ENCODE measurements around the gene USP49.

Gene USP49

DNA sequence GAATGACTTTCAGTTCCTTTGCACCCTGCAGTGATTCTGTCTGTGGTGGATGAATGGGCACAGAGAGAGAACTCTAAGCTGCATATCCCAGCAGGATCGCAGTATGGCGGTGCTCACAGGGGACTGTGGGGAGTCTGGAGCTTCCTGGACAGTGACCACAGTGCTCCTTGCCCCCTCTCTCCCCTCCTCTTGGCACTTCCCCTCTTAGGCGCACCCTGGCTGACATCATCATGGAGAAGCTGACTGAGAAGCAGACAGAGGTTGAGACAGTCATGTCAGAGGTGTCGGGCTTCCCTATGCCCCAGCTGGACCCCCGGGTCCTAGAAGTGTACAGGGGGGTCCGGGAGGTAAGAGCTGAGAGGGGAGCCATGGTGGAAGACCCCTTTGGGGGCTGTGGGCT lies 34.7 kb upstream of the USP49 start:
- DNase-seq (ENCODE audit: insufficient read length, low spot score) (no peak), FAIRE-seq (no peak)
- no peak for TF ChIP-seq POLR2A (IDR thresholded peaks at IDR 0.05; ENCODE audit: low read depth, low read length)
- no peak for TF ChIP-seq POU2F2 (IDR thresholded peaks at IDR 0.05; ENCODE audit: low read depth, low read length)
- no peak for TF ChIP-seq TAF1 (IDR thresholded peaks at IDR 0.05; ENCODE audit: low read depth, low read length)
- no peak for TF ChIP-seq POLR2AphosphoS5 (IDR thresholded peaks at IDR 0.05; ENCODE audit: low read depth, low read length)
- TF ChIP-seq PAX5 (IDR thresholded peaks at IDR 0.05; ENCODE audit: insufficient read depth, low read length, severe bottlenecking): no peak
- TF ChIP-seq SPI1 (IDR thresholded peaks at IDR 0.05; ENCODE audit: low read depth, low read length): no peak

DNA sequence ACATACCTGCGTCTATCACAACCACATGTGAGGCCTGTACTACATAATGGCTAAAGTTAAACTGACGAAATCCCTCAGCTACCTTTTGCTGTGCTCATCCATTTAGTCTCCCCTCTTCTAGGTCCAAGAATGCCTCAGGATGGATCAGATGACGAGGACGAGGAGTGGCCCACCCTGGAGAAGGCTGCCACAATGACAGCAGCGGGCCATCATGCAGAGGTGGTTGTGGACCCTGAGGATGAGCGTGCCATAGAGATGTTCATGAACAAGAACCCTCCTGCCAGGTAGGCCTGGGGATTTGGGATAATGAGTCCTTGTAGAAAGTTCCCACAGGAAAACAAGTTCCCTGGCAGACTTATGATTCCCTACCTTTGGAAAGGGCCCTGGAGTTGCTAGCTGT lies 32.1 kb upstream of the USP49 start:
- no peak for TF ChIP-seq TAF1 (IDR thresholded peaks at IDR 0.05; ENCODE audit: low read depth, low read length)

DNA sequence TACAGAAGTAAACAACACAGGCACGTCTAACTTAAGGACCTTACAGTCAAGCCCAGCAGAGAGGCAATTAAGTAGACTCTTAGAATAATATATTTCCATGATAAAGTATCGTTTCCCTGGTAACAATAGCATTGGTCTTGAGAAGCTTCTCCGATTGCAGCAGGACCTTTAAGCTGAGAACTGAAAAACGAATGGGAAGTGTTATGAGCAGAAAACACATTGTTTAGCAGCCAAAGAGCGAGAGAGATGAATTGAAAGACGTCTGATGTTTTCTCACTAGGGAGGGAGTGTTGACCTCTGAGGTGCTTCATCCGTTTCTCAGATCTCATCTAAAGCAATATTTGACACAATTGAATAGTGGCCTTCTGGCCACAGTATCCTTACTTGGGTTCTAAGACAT lies 27.0 kb upstream of the USP49 start:
- FAIRE-seq: no peak
- TF ChIP-seq TAF1 (IDR thresholded peaks at IDR 0.05; ENCODE audit: low read depth, low read length): no peak
- TF ChIP-seq SPI1 (IDR thresholded peaks at IDR 0.05; ENCODE audit: low read depth, low read length): no peak
- no peak for TF ChIP-seq PAX5 (IDR thresholded peaks at IDR 0.05; ENCODE audit: insufficient read depth, low read length, severe bottlenecking)
- no peak for TF ChIP-seq POLR2A (IDR thresholded peaks at IDR 0.05; ENCODE audit: low read depth, low read length)
- no peak; the same call in 1 of the 2 replicates for TF ChIP-seq POLR2AphosphoS5 (IDR thresholded peaks at IDR 0.05; ENCODE audit: low read depth, low read length)
- no peak for TF ChIP-seq POU2F2 (IDR thresholded peaks at IDR 0.05; ENCODE audit: low read depth, low read length)
- no peak for DNase-seq (ENCODE audit: insufficient read length, low spot score)

More for the DNA sequence above, 32.1 kb upstream of the USP49 start:
- FAIRE-seq: no peak
- DNase-seq (ENCODE audit: insufficient read length, low spot score): no peak

DNA sequence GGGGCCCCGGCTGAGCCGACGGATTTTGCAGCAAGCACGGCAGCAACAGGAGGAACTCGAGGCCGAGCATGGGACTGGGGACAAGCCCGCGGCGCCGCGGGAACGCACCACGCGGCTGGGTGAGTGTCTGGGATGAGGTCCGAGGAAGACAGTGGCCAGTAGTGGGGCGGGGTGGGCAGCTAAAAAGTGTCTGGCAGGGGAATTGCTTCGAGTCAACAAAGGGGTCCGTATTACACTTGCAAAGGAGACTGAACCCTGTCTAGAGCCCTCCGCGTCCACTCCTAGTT lies 26.5 kb upstream of the USP49 start:
- no peak; the same call in 1 of the 2 replicates for TF ChIP-seq POLR2AphosphoS5 (IDR thresholded peaks at IDR 0.05; ENCODE audit: low read depth, low read length)
- TF ChIP-seq SPI1 (IDR thresholded peaks at IDR 0.05; ENCODE audit: low read depth, low read length): no peak
- TF ChIP-seq POU2F2 (IDR thresholded peaks at IDR 0.05; ENCODE audit: low read depth, low read length): no peak
- TF ChIP-seq PAX5 (IDR thresholded peaks at IDR 0.05; ENCODE audit: insufficient read depth, low read length, severe bottlenecking): no peak
- TF ChIP-seq TAF1 (IDR thresholded peaks at IDR 0.05; ENCODE audit: low read depth, low read length): no peak
- no peak for TF ChIP-seq POLR2A (IDR thresholded peaks at IDR 0.05; ENCODE audit: low read depth, low read length)
- FAIRE-seq (no peak), DNase-seq (ENCODE audit: insufficient read length, low spot score) (no peak)

DNA sequence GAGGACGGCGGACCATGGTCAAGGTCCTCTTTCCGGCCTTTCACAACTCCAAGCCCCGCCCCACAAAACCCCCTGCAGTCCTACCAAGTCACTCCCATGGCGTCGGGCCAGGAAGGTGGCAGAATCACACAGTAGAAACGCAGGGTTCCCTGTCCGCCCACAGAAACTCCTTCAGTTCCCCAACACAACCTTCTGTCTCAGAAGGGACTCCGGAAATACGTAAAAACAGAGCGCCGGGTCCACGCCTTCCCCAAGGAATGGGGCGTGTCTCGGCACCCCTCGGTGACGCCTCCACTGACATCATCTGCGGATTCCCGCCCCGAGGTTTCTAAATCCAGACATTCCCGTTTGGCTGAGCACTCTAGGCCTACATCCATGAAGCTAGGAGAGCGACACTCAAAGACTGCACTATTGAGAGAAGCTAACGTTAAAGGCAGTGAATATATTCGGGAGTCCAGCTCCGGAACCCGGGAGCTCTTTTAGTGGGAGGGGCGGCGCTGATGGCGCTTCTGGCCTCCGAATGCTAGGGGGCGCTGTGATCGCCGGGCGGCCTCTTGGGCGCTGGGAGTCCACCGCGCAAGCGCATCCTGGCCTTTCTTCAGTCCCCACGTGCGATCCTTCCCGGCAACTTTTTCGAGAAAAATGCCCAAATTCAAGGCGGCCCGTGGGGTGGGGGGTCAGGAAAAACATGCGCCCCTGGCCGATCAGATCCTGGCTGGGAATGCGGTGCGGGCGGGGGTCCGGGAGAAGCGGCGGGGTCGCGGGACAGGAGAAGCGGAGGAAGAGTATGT lies 25.9 kb upstream of the USP49 start, which contains the start of the genes BYSL and MED20:
Gene BYSL (plus strand): TSS at position 579 of the 791 bp plus-strand sequence. CDS start 64 bp downstream, at position 643.
Gene MED20 (minus strand): TSS at position 219 of the 791 bp plus-strand sequence. CDS start 121 bp downstream, at position 98.
- TF ChIP-seq POLR2AphosphoS5 (IDR thresholded peaks at IDR 0.05; ENCODE audit: low read depth, low read length) (peak; percentile 35; the same call in 1 of the 2 replicates), SPI1 (IDR thresholded peaks at IDR 0.05; ENCODE audit: low read depth, low read length) (peak; percentile 66), POLR2A (IDR thresholded peaks at IDR 0.05; ENCODE audit: low read depth, low read length) (0 out of 2 replicates have a peak, but pooled peaks have one; percentile 40), PAX5 (IDR thresholded peaks at IDR 0.05; ENCODE audit: insufficient read depth, low read length, severe bottlenecking) (peak; percentile 7), TAF1 (IDR thresholded peaks at IDR 0.05; ENCODE audit: low read depth, low read length) (peak; percentile 52; the same call in 1 of the 2 replicates), POU2F2 (IDR thresholded peaks at IDR 0.05; ENCODE audit: low read depth, low read length) (peak; percentile 20; the same call in 1 of the 2 replicates)
- DNase-seq (ENCODE audit: insufficient read length, low spot score) (peak; percentile 91), FAIRE-seq (peak; percentile 76)

DNA sequence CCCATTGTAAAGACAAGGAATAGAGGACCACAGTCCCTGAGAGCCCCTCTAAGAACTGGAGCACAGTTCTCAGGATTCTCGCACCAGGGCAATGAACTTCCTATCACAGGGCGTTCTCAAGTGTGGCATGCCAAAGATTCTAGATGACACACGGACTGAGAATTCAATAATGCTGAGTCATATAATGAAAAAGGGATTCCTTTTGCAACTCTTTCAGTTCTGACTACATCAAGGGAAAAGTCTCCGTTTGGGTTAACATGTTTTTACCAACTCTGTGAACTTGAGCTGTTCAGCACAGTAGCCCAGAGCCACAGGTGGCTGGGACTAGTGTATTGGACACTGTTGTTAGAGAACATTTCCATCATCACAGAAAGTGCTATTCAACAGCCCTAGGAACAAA lies 22.4 kb upstream of the USP49 start:
- TF ChIP-seq POU2F2 (IDR thresholded peaks at IDR 0.05; ENCODE audit: low read depth, low read length) (no peak), POLR2A (IDR thresholded peaks at IDR 0.05; ENCODE audit: low read depth, low read length) (no peak), POLR2AphosphoS5 (IDR thresholded peaks at IDR 0.05; ENCODE audit: low read depth, low read length) (no peak), PAX5 (IDR thresholded peaks at IDR 0.05; ENCODE audit: insufficient read depth, low read length, severe bottlenecking) (no peak), TAF1 (IDR thresholded peaks at IDR 0.05; ENCODE audit: low read depth, low read length) (no peak), SPI1 (IDR thresholded peaks at IDR 0.05; ENCODE audit: low read depth, low read length) (no peak)
- FAIRE-seq (no peak), DNase-seq (ENCODE audit: insufficient read length, low spot score) (no peak)

DNA sequence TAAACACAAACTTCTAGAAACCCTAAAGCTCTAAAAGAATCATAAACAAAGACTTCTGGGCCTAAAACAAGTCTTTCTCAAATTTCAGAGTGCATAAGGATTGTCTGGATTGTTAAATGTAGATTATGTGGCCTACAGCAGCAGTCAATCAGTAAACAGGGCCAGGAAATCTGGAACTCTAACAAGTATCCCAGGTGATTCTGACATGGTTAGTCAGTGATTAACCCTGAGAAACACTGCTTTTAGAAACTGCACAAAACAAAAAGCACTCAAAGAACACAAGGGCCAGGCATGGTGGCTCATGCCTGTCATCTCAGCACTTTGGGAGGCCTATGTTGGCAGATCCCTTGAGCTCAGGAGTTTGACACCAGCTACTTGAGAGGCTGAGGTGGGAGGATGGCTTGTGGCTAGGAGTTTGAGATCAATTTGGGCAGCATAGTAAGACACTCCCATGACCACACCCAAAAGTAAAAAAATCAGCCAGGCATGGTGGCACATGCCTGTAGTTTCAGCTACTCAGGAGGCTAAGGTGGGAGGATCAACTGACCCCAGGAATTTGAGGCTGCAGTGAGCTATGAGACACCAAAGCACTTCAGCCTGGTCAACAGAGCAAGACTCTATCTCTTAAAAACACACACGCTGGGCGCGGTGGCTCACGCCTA lies 19.8 kb upstream of the USP49 start:
- FAIRE-seq (no peak), DNase-seq (ENCODE audit: insufficient read length, low spot score) (no peak)
- TF ChIP-seq POLR2A (IDR thresholded peaks at IDR 0.05; ENCODE audit: low read depth, low read length) (no peak), POLR2AphosphoS5 (IDR thresholded peaks at IDR 0.05; ENCODE audit: low read depth, low read length) (no peak), SPI1 (IDR thresholded peaks at IDR 0.05; ENCODE audit: low read depth, low read length) (no peak), POU2F2 (IDR thresholded peaks at IDR 0.05; ENCODE audit: low read depth, low read length) (no peak), TAF1 (IDR thresholded peaks at IDR 0.05; ENCODE audit: low read depth, low read length) (no peak), PAX5 (IDR thresholded peaks at IDR 0.05; ENCODE audit: insufficient read depth, low read length, severe bottlenecking) (no peak)

DNA sequence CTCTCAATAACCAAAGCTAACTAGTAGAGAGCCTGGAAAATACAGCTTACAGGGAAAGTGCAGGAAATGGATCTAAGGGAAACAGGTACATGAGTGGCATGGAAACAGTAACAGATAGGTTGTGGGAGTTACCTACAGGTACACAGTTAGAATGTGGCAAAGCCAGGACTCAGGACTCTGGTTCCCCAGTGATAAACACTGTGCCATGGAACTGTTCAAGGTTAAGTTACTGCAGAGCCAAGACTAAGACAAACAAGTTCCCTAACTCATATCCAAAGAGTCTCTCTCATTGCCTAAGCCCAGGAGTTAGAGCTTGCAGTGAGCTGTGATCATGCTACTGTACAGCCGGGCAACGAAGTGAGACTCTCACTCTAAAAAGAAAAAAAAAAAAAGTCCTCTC lies 19.2 kb upstream of the USP49 start:
- FAIRE-seq: no peak
- no peak for DNase-seq (ENCODE audit: insufficient read length, low spot score)
- no peak for TF ChIP-seq TAF1 (IDR thresholded peaks at IDR 0.05; ENCODE audit: low read depth, low read length)
- TF ChIP-seq POU2F2 (IDR thresholded peaks at IDR 0.05; ENCODE audit: low read depth, low read length): no peak
- no peak for TF ChIP-seq POLR2AphosphoS5 (IDR thresholded peaks at IDR 0.05; ENCODE audit: low read depth, low read length)
- no peak for TF ChIP-seq POLR2A (IDR thresholded peaks at IDR 0.05; ENCODE audit: low read depth, low read length)
- TF ChIP-seq SPI1 (IDR thresholded peaks at IDR 0.05; ENCODE audit: low read depth, low read length): no peak
- no peak for TF ChIP-seq PAX5 (IDR thresholded peaks at IDR 0.05; ENCODE audit: insufficient read depth, low read length, severe bottlenecking)

DNA sequence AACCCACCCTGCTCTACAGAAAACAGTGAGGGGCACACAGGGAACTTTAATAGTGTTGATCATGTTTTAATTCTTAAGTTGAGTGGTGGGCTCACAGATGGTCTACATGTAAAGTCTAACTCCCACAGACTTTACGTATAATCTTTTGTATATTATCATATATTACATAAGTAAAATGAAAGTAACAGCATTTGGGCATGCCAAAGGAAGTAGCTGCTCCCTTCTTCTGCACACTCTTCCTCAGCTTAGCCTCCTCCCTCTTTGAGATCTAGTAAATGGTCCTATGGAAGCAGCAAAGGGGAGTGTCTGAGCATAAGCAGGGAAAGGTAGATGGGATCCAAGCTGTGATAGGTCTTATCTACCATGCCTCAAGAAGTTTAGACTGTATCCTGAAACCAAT lies 14.6 kb upstream of the USP49 start:
- TF ChIP-seq POU2F2 (IDR thresholded peaks at IDR 0.05; ENCODE audit: low read depth, low read length) (no peak), PAX5 (IDR thresholded peaks at IDR 0.05; ENCODE audit: insufficient read depth, low read length, severe bottlenecking) (no peak), SPI1 (IDR thresholded peaks at IDR 0.05; ENCODE audit: low read depth, low read length) (no peak), POLR2AphosphoS5 (IDR thresholded peaks at IDR 0.05; ENCODE audit: low read depth, low read length) (no peak), TAF1 (IDR thresholded peaks at IDR 0.05; ENCODE audit: low read depth, low read length) (no peak), POLR2A (IDR thresholded peaks at IDR 0.05; ENCODE audit: low read depth, low read length) (no peak)
- FAIRE-seq: no peak
- no peak for DNase-seq (ENCODE audit: insufficient read length, low spot score)

Data from GM12891 (cell line).